GM23248 (cell line): ENCODE measurements around the gene RAB3B. TPM values are rescaled to one million over a fixed set of nuclear protein-coding genes. Genes with fewer than 3 reads are reported as not detected.

ENCODE experiments used
- DNase-seq: peaks from one replicate; pipeline ENCODE4 v3.0.0-alpha.2; 2015
- H2AFZ ChIP-seq: fragments of 200-600 bp; sonication (generic); 2 replicates; pipeline ENCODE4 v1.6.1; 2016; ENCODE audit warnings: antibody characterized with exemption
- H3F3A ChIP-seq: fragments of 200-600 bp; sonication (generic); 2 replicates; pipeline ENCODE4 v1.6.1; 2016; ENCODE audit warnings: mild to moderate bottlenecking, antibody characterized with exemption, mixed run types; ENCODE audit not compliant: insufficient read depth
- H3K27ac ChIP-seq: fragments of 200-600 bp; sonication (generic); 2 replicates; pipeline ENCODE4 v1.5.1; 2016; ENCODE audit warnings: mild to moderate bottlenecking
- H3K27me3 ChIP-seq: fragments of 200-600 bp; sonication (generic); replicated peaks from 2 replicates; pipeline ENCODE4 v1.6.1; 2016; ENCODE audit warnings: mild to moderate bottlenecking; ENCODE audit not compliant: insufficient read depth
- H3K36me3 ChIP-seq: fragments of 200-600 bp; sonication (generic); 2 replicates; pipeline ENCODE4 v1.6.1; 2016; ENCODE audit warnings: low read depth, mild to moderate bottlenecking
- H3K4me1 ChIP-seq: fragments of 200-600 bp; sonication (generic); 2 replicates; pipeline ENCODE4 v1.6.1; 2016; ENCODE audit warnings: mild to moderate bottlenecking; ENCODE audit not compliant: insufficient read depth
- H3K4me2 ChIP-seq: fragments of 200-600 bp; sonication (generic); one replicate; pipeline ENCODE4 v1.6.1; 2016; ENCODE audit warnings: mild to moderate bottlenecking; ENCODE audit not compliant: unreplicated experiment
- H3K4me3 ChIP-seq: fragments of 200-600 bp; sonication (generic); 2 replicates; pipeline ENCODE4 v1.5.1; 2016; ENCODE audit warnings: mild to moderate bottlenecking
- H3K79me2 ChIP-seq: fragments of 200-600 bp; sonication (generic); 2 replicates; pipeline ENCODE4 v1.6.1; 2016; ENCODE audit warnings: mild to moderate bottlenecking; ENCODE audit not compliant: insufficient read depth
- H3K9ac ChIP-seq: fragments of 200-600 bp; sonication (generic); 2 replicates; pipeline ENCODE4 v1.6.1; 2016; ENCODE audit warnings: mild to moderate bottlenecking
- H3K9me2 ChIP-seq: fragments of 200-600 bp; sonication (generic); 2 replicates; pipeline ENCODE4 v1.6.1; 2016; ENCODE audit warnings: mixed run types, mild to moderate bottlenecking, moderate library complexity; ENCODE audit not compliant: insufficient read depth
- H3K9me3 ChIP-seq: fragments of 200-600 bp; sonication (generic); one replicate; pipeline ENCODE4 v1.6.1; 2017; ENCODE audit warnings: low read depth
- H4K20me1 ChIP-seq: fragments of 200-600 bp; sonication (generic); 2 replicates; pipeline ENCODE4 v1.6.0; 2016; ENCODE audit not compliant: insufficient read depth
- EZH2 ChIP-seq: fragments of 200-600 bp; sonication (generic); IDR thresholded peaks from 2 replicates; pipeline ENCODE4 v1.6.1; 2018; ENCODE audit warnings: antibody characterized with exemption, mild to moderate bottlenecking; ENCODE audit not compliant: insufficient read depth, poor library complexity, severe bottlenecking
- EZH2phosphoT487 ChIP-seq: fragments of 200-600 bp; sonication (generic); IDR thresholded peaks from 2 replicates; pipeline ENCODE4 v1.6.1; 2018; ENCODE audit warnings: antibody characterized with exemption, moderate library complexity, mild to moderate bottlenecking, low read depth; ENCODE audit not compliant: insufficient read depth
- WGBS, 2 experiments: methylation state at CpG; one replicate each; pipeline ENCODE4 v1.1.6; 2015 to 2017; ENCODE audit warnings: low lambda C conversion rate in 2 of 2, low coverage in 1 of 2; ENCODE audit errors: missing lambda C conversion rate in 2 of 2; 5-methylcytosine and 5-hydroxymethylcytosine counted together
- in situ Hi-C: fragments of 300-500 bp; cut with MboI; formaldehyde crosslinking; loops from 2 replicates; pipeline ENCODE4 v1.15.0; 2020
- polyA plus RNA-seq: library from polyadenylated mRNA; unstranded; fragments of >200 nt; fragmentation: Nextera tagmentation; extraction: Ambion mirVana; gene quantifications from 2 replicates; pipeline ENCODE4 v1.2.1, GENCODE V29; 2016
- total RNA-seq: library from RNA; depleted of rRNA; stranded (reverse); fragments of >200 nt; shearing (Covaris generic); gene quantifications from 2 replicates; pipeline ENCODE4 v1.2.3, GENCODE V29; 2014

RAB3B gene
- total and polyA plus RNA-seq, 2 experiments from 2014 or later = 54.9 to 65.3 TPM

DNA sequence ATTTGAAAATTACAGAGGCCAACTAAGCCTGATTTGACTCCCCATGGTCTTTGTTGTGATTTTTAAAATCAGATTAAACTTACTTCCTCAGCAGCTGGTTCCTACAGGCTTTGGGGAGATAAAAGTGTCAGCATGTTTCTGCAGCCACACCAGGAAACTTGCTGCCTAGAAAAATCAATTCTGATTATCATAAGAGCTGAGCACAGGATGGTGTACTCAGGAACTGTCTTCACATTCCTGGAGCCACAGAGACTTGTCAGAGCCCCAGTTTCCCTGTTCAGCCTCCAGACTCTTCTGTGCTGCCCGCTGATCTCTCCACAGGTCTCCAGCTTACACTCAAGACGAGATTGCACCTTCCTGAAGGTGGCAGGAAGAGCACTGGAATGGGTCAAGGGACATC is 23.9 kb downstream of the RAB3B start:
- Histone ChIP-seq H3K27me3 (no peaks in the 10 kb centered on the region), H3K27ac (no peak overlapping the region), H3K9ac (no peak overlapping the region), H3F3A (peaks cover 62% of the 10 kb centered on the region), H3K9me3 (no peaks in the 10 kb centered on the region), H3K4me3 (no peak overlapping the region), H3K79me2 (peaks cover 56% of the 10 kb centered on the region), H3K9me2 (no peaks in the 10 kb centered on the region), H4K20me1 (no peaks in the 10 kb centered on the region), H2AFZ (no peak overlapping the region), H3K4me2 (no peak overlapping the region), H3K36me3 (peaks cover 16% of the 10 kb centered on the region; the same call in 1 of the 2 replicates), H3K4me1 (peaks cover 48% of the 10 kb centered on the region)
- TF ChIP-seq EZH2 = no peak
- no peak for TF ChIP-seq EZH2phosphoT487
- WGBS, 2 experiments = 81 to 97% methylated on average over 2 of the region's 2 CpGs
- no peak for DNase-seq
- in situ Hi-C loops = no loop called here

GRCh38 chr1:51964309-51964696 is 26.2 kb downstream of the RAB3B start:
- in situ Hi-C loops = no loop called here
- Histone ChIP-seq H3K79me2 (peaks cover 68% of the 10 kb centered on the region), H3K36me3 (peaks cover 21% of the 10 kb centered on the region), H3K27ac (no peak overlapping the region), H3K9me3 (no peaks in the 10 kb centered on the region), H2AFZ (no peak overlapping the region), H3F3A (peaks cover 45% of the 10 kb centered on the region), H4K20me1 (no peaks in the 10 kb centered on the region), H3K4me3 (no peak overlapping the region), H3K4me2 (no peak overlapping the region), H3K9me2 (no peaks in the 10 kb centered on the region), H3K9ac (no peak overlapping the region), H3K27me3 (no peaks in the 10 kb centered on the region), H3K4me1 (peaks cover 41% of the 10 kb centered on the region)
- no peak for DNase-seq
- TF ChIP-seq EZH2phosphoT487 = no peak
- TF ChIP-seq EZH2 = no peak
- 88 to 89% methylated on average over 4 of the region's 4 CpGs for WGBS, 2 experiments

DNA sequence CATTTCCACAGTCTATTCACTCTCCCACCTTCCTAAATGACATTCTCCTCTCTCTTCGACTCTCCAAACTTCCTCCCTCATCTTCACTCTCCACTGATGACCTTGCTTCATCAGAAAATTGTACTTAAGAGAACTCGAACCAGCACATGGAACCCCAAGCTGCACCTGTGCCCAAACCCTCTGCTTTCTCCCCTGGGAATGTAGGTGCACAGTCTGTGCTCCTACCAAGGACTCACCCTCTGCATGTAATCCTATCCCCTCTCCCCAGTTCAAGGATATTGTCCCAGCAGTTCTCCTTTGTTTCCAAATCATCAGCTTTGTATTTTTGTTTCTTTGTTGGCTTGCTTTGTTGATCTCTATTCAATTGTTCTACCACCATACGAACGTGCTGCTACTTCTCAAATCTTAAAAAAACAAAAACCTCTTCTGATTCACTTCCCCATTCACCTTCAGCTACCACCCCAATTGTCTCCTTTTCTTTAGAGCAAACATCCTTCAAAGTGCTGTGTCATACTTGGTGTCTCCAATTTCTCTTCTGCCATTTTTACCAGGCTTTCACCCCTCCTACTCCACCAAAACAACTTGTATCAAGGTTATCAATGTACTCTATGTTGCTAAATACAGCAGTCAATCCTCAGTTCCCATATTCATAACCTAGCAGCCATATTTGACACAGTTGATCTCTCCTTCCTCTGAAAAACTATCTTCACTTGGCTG is 26.8 kb downstream of the RAB3B start:
- no peaks in the 10 kb centered on the region for H3K9me2 ChIP-seq
- in situ Hi-C loops = no loop called here
- TF ChIP-seq EZH2 = no peak
- peak overlapping the region; percentile 48 for H3K27ac ChIP-seq
- H2AFZ ChIP-seq = no peak overlapping the region
- WGBS, 2 experiments = 68 to 71% methylated on average over 4 of the region's 4 CpGs
- no peak for DNase-seq
- peaks cover 40% of the 10 kb centered on the region for H3F3A ChIP-seq
- no peak overlapping the region for H3K9ac ChIP-seq
- peaks cover 68% of the 10 kb centered on the region for H3K79me2 ChIP-seq
- peaks cover 20% of the 10 kb centered on the region for H3K36me3 ChIP-seq
- H3K4me3 ChIP-seq = no peak overlapping the region
- no peaks in the 10 kb centered on the region for H4K20me1 ChIP-seq
- H3K4me1 ChIP-seq = peaks cover 36% of the 10 kb centered on the region
- no peak overlapping the region for H3K4me2 ChIP-seq
- H3K9me3 ChIP-seq = no peaks in the 10 kb centered on the region
- H3K27me3 ChIP-seq = no peaks in the 10 kb centered on the region

DNA sequence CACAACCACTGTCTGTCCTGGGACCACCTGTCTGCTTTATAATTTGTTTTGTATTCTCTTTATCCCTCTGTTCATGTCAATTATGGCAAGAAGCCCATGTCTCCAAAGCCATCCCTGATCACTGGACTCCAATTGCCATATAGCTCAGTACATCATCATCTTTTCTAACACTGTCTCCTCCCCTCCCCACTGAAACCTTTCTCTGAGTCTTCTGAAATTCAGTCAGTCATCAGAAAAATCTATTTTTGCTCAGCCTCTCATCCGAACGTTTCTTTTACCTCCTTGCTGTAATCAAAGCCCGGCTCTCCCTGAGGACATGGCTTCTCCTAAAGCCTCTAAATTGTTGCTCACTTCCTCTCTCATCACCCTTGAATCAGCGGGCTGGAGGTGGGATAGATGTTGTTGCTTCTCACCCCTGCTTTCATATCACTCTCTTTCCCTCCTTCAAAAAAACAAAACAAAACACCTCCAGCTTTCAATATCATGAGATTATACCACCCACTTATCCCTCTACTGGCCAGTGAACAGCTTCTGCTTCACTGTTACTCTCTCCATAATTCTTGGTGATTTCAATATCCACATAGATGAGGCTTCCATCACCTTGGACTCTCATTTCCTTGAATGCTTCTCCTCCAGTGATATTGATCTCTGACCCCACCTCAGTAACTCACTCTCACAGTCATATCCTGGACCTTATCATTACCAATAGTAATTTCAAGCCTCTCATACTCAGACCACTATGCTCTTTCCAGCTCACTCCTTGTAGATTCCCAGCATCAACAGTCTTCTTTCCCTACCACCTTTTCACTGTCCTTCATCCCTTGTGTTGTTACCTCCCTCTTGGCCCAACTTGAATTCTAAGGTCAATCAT is 27.8 kb downstream of the RAB3B start:
- Histone ChIP-seq H2AFZ (peak overlapping the region; percentile 57), H3K36me3 (peaks cover 16% of the 10 kb centered on the region)
- in situ Hi-C loops = no loop called here

More for the DNA sequence above, 27.8 kb downstream of the RAB3B start:
- Histone ChIP-seq H3K4me3 (peak overlapping the region; percentile 31; the same call in 1 of the 2 replicates), H3K9me2 (no peaks in the 10 kb centered on the region), H3K9me3 (no peaks in the 10 kb centered on the region), H4K20me1 (no peaks in the 10 kb centered on the region), H3K9ac (peak overlapping the region; percentile 27; the same call in 1 of the 2 replicates), H3K4me2 (peak overlapping the region; percentile 56), H3K4me1 (peaks cover 29% of the 10 kb centered on the region), H3K27ac (peak overlapping the region; percentile 48), H3K79me2 (peaks cover 63% of the 10 kb centered on the region), H3F3A (peaks cover 33% of the 10 kb centered on the region), H3K27me3 (no peaks in the 10 kb centered on the region)
- 9% methylated on average over 4 of the region's 4 CpGs for WGBS, 2 experiments
- no peak for TF ChIP-seq EZH2phosphoT487
- no peak for TF ChIP-seq EZH2
- DNase-seq = peak; percentile 61
